GM23338 (cell line): Measurements from ENCODE around the gene PARP8.
"Not testable (repeated sequence)": the region's sequence is repeated elsewhere in the genome, so short reads cannot be mapped to it uniquely, and the experiment has no call there.

Experiments
- CREB1 ChIP-seq: fragments of 250-450 bp; sonication (Bioruptor Pico); IDR thresholded peaks from 2 replicates; pipeline ENCODE4 v1.5.0; 2020; ENCODE audit warnings: low read depth, mild to moderate bottlenecking, moderate library complexity
- EZH2 ChIP-seq: fragments of 200-600 bp; sonication (generic); IDR thresholded peaks from one replicate; pipeline ENCODE4 v1.8.0; 2017; ENCODE audit warnings: antibody characterized with exemption, mild to moderate bottlenecking, low read depth; ENCODE audit not compliant: unreplicated experiment
- EZH2phosphoT487 ChIP-seq: fragments of 200-600 bp; sonication (generic); IDR thresholded peaks from one replicate; pipeline ENCODE4 v1.8.1; 2018; ENCODE audit warnings: antibody characterized with exemption; ENCODE audit not compliant: unreplicated experiment
- JUNB ChIP-seq: IDR thresholded peaks from one replicate; pipeline ENCODE4 v1.6.1; 2016; ENCODE audit warnings: antibody characterized with exemption; ENCODE audit not compliant: unreplicated experiment
- NANOG ChIP-seq: IDR thresholded peaks from 2 replicates; pipeline ENCODE4 v1.6.1; 2016; ENCODE audit warnings: antibody characterized with exemption, borderline replicate concordance
- POLR2AphosphoS5 ChIP-seq: IDR thresholded peaks from 2 replicates; pipeline ENCODE4 v1.6.1; 2016; ENCODE audit warnings: antibody characterized with exemption, low read depth
- STAT1 ChIP-seq: IDR thresholded peaks from one replicate; pipeline ENCODE4 v1.6.1; 2016; ENCODE audit warnings: antibody characterized with exemption; ENCODE audit not compliant: unreplicated experiment
- ZNF331 ChIP-seq: fragments of 250-450 bp; sonication (Bioruptor Pico); IDR thresholded peaks from 2 replicates; pipeline ENCODE4 v1.5.0; 2020; ENCODE audit warnings: low read depth, mild to moderate bottlenecking, moderate library complexity
- TF ChIP-seq, protein P1 (sequence below), 2 experiments: fragments of 200-600 bp in 1 of 2; sonication (generic) in 1 of 2; conservative IDR thresholded peaks; 2 replicates each; pipeline versions ENCODE4 v1.5.1 to v1.6.1; 2016 to 2017; ENCODE audit warnings: antibody characterized with exemption in 2 of 2, low read depth in 2 of 2, mild to moderate bottlenecking in 2 of 2, moderate library complexity in 1 of 2
- TF ChIP-seq, protein P2 (sequence below): fragments of 250-450 bp; sonication (Bioruptor Pico); IDR thresholded peaks from 2 replicates; pipeline ENCODE4 v1.5.0; 2020; ENCODE audit warnings: mild to moderate bottlenecking, moderate library complexity
- TF ChIP-seq, protein P3 (sequence below): IDR thresholded peaks from one replicate; pipeline ENCODE4 v1.6.1; 2018; ENCODE audit warnings: antibody characterized with exemption; ENCODE audit not compliant: unreplicated experiment
- TF ChIP-seq, protein P4 (sequence below): IDR thresholded peaks from 2 replicates; pipeline ENCODE4 v1.6.1; 2016; ENCODE audit warnings: antibody characterized with exemption

DNA sequence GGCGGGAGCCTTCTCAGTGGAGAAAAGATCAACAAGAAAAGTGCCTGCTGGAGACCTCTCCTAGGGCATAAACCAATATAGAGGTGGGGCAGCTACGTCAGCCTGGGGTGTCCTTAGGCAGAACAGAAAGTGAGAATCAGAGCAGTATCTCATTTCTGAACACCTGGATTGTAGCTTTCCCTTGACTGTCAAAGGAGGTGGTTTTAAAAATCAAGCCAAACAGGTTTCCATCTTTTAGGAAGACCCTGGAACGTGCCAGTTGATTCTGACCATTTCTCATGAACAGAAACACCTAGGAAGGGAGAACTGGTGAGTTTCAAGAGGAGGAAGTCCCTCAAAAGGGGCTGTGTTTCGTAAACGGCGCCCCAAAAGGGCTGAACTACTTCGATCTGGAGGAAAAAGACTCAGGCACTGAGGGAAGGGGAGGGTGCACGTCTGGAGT lies 655 bp upstream of the PARP8 start:
- TF ChIP-seq, protein P1, sequence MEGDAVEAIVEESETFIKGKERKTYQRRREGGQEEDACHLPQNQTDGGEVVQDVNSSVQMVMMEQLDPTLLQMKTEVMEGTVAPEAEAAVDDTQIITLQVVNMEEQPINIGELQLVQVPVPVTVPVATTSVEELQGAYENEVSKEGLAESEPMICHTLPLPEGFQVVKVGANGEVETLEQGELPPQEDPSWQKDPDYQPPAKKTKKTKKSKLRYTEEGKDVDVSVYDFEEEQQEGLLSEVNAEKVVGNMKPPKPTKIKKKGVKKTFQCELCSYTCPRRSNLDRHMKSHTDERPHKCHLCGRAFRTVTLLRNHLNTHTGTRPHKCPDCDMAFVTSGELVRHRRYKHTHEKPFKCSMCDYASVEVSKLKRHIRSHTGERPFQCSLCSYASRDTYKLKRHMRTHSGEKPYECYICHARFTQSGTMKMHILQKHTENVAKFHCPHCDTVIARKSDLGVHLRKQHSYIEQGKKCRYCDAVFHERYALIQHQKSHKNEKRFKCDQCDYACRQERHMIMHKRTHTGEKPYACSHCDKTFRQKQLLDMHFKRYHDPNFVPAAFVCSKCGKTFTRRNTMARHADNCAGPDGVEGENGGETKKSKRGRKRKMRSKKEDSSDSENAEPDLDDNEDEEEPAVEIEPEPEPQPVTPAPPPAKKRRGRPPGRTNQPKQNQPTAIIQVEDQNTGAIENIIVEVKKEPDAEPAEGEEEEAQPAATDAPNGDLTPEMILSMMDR (conservative IDR thresholded peaks at IDR 0.05; ENCODE audit: low read depth in 2 of 2) = not testable (repeated sequence)
- not testable (repeated sequence) for TF ChIP-seq EZH2, EZH2phosphoT487, POLR2AphosphoS5, CREB1, ZNF331, NANOG, JUNB, STAT1
- TF ChIP-seq, protein P2, sequence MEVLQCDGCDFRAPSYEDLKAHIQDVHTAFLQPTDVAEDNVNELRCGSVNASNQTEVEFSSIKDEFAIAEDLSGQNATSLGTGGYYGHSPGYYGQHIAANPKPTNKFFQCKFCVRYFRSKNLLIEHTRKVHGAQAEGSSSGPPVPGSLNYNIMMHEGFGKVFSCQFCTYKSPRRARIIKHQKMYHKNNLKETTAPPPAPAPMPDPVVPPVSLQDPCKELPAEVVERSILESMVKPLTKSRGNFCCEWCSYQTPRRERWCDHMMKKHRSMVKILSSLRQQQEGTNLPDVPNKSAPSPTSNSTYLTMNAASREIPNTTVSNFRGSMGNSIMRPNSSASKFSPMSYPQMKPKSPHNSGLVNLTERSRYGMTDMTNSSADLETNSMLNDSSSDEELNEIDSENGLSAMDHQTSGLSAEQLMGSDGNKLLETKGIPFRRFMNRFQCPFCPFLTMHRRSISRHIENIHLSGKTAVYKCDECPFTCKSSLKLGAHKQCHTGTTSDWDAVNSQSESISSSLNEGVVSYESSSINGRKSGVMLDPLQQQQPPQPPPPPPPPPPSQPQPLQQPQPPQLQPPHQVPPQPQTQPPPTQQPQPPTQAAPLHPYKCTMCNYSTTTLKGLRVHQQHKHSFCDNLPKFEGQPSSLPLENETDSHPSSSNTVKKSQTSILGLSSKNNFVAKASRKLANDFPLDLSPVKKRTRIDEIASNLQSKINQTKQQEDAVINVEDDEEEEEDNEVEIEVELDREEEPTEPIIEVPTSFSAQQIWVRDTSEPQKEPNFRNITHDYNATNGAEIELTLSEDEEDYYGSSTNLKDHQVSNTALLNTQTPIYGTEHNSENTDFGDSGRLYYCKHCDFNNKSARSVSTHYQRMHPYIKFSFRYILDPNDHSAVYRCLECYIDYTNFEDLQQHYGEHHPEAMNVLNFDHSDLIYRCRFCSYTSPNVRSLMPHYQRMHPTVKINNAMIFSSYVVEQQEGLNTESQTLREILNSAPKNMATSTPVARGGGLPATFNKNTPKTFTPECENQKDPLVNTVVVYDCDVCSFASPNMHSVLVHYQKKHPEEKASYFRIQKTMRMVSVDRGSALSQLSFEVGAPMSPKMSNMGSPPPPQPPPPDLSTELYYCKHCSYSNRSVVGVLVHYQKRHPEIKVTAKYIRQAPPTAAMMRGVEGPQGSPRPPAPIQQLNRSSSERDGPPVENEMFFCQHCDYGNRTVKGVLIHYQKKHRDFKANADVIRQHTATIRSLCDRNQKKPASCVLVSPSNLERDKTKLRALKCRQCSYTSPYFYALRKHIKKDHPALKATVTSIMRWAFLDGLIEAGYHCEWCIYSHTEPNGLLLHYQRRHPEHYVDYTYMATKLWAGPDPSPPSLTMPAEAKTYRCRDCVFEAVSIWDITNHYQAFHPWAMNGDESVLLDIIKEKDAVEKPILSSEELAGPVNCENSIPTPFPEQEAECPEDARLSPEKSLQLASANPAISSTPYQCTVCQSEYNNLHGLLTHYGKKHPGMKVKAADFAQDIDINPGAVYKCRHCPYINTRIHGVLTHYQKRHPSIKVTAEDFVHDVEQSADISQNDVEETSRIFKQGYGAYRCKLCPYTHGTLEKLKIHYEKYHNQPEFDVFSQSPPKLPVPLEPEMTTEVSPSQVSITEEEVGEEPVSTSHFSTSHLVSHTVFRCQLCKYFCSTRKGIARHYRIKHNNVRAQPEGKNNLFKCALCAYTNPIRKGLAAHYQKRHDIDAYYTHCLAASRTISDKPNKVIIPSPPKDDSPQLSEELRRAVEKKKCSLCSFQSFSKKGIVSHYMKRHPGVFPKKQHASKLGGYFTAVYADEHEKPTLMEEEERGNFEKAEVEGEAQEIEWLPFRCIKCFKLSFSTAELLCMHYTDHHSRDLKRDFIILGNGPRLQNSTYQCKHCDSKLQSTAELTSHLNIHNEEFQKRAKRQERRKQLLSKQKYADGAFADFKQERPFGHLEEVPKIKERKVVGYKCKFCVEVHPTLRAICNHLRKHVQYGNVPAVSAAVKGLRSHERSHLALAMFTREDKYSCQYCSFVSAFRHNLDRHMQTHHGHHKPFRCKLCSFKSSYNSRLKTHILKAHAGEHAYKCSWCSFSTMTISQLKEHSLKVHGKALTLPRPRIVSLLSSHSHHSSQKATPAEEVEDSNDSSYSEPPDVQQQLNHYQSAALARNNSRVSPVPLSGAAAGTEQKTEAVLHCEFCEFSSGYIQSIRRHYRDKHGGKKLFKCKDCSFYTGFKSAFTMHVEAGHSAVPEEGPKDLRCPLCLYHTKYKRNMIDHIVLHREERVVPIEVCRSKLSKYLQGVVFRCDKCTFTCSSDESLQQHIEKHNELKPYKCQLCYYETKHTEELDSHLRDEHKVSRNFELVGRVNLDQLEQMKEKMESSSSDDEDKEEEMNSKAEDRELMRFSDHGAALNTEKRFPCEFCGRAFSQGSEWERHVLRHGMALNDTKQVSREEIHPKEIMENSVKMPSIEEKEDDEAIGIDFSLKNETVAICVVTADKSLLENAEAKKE (CRISPR knock-in tag) = not testable (repeated sequence)
- TF ChIP-seq, protein P3, sequence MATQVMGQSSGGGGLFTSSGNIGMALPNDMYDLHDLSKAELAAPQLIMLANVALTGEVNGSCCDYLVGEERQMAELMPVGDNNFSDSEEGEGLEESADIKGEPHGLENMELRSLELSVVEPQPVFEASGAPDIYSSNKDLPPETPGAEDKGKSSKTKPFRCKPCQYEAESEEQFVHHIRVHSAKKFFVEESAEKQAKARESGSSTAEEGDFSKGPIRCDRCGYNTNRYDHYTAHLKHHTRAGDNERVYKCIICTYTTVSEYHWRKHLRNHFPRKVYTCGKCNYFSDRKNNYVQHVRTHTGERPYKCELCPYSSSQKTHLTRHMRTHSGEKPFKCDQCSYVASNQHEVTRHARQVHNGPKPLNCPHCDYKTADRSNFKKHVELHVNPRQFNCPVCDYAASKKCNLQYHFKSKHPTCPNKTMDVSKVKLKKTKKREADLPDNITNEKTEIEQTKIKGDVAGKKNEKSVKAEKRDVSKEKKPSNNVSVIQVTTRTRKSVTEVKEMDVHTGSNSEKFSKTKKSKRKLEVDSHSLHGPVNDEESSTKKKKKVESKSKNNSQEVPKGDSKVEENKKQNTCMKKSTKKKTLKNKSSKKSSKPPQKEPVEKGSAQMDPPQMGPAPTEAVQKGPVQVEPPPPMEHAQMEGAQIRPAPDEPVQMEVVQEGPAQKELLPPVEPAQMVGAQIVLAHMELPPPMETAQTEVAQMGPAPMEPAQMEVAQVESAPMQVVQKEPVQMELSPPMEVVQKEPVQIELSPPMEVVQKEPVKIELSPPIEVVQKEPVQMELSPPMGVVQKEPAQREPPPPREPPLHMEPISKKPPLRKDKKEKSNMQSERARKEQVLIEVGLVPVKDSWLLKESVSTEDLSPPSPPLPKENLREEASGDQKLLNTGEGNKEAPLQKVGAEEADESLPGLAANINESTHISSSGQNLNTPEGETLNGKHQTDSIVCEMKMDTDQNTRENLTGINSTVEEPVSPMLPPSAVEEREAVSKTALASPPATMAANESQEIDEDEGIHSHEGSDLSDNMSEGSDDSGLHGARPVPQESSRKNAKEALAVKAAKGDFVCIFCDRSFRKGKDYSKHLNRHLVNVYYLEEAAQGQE = not testable (repeated sequence)
- TF ChIP-seq, protein P4, sequence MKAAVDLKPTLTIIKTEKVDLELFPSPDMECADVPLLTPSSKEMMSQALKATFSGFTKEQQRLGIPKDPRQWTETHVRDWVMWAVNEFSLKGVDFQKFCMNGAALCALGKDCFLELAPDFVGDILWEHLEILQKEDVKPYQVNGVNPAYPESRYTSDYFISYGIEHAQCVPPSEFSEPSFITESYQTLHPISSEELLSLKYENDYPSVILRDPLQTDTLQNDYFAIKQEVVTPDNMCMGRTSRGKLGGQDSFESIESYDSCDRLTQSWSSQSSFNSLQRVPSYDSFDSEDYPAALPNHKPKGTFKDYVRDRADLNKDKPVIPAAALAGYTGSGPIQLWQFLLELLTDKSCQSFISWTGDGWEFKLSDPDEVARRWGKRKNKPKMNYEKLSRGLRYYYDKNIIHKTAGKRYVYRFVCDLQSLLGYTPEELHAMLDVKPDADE = not testable (repeated sequence)
